Muscle layer of duodenum (tissue), 2 donors: ENCODE measurements around the gene COX7A2L.

ENCODE experiments used
- H3K27ac ChIP-seq: one replicate; pipeline ENCODE4 v1.7.0; 2013; ENCODE audit warnings: mild to moderate bottlenecking, low read length
- H3K27me3 ChIP-seq: one replicate; pipeline ENCODE4 v1.7.0; 2013; ENCODE audit warnings: low read depth, mild to moderate bottlenecking, control low read depth, low read length
- H3K36me3 ChIP-seq, 2 donors: one replicate each; pipeline ENCODE4 v1.7.0; 2013; ENCODE audit warnings: low read length in 2 of 2, control low read depth in 1 of 2, mild to moderate bottlenecking in 1 of 2; ENCODE audit not compliant: insufficient read depth in 2 of 2, control insufficient read depth in 1 of 2
- H3K4me1 ChIP-seq, 2 donors: one replicate each; pipeline ENCODE4 v1.7.0; 2013; ENCODE audit warnings: low read length in 2 of 2, mild to moderate bottlenecking in 2 of 2, control low read depth in 1 of 2, moderate library complexity in 1 of 2; ENCODE audit not compliant: insufficient read depth in 2 of 2, control insufficient read depth in 1 of 2
- H3K4me3 ChIP-seq, 2 donors: one replicate each; pipeline ENCODE4 v1.7.0; 2013; ENCODE audit warnings: low read length in 2 of 2, low read depth in 1 of 2, mild to moderate bottlenecking in 1 of 2
- H3K9me3 ChIP-seq, 2 donors: one replicate each; pipeline ENCODE4 v1.7.0; 2013; ENCODE audit warnings: low read length in 2 of 2, control low read depth in 1 of 2, mild to moderate bottlenecking in 1 of 2; ENCODE audit not compliant: control insufficient read depth in 1 of 2
- donor health status: healthy.

Gene COX7A2L

GRCh38 chr2:42327125-42327524, 33.9 kb downstream of the COX7A2L start:
- no peak overlapping the region for H3K27ac ChIP-seq
- H3K9me3 ChIP-seq = no peaks in the 10 kb centered on the region
- no peaks in the 10 kb centered on the region for H3K27me3 ChIP-seq
- H3K4me3 ChIP-seq = no peak overlapping the region
- H3K4me1 ChIP-seq = no peaks in the 10 kb centered on the region
- H3K36me3 ChIP-seq = peaks cover 34 to 36% of the 10 kb centered on the region in 2 donors

- H3K36me3 ChIP-seq = peaks cover 23 to 30% of the 10 kb centered on the region in 2 donors
- H3K27ac ChIP-seq = no peak overlapping the region
- H3K9me3 ChIP-seq = no peaks in the 10 kb centered on the region
- no peak overlapping the region for H3K4me3 ChIP-seq
- H3K4me1 ChIP-seq = no peaks in the 10 kb centered on the region
- H3K27me3 ChIP-seq = no peaks in the 10 kb centered on the region
These were observed 35.4 kb downstream of the COX7A2L start for GRCh38 chr2:42325609-42326008.

GRCh38 chr2:42324949-42325348, 36.1 kb downstream of the COX7A2L start:
- Histone ChIP-seq H3K4me3 (no peak overlapping the region), H3K36me3 (peaks cover 16 to 25% of the 10 kb centered on the region in 2 donors), H3K9me3 (no peaks in the 10 kb centered on the region), H3K27ac (no peak overlapping the region), H3K27me3 (no peaks in the 10 kb centered on the region), H3K4me1 (no peaks in the 10 kb centered on the region)

- Histone ChIP-seq H3K4me1 (no peaks in the 10 kb centered on the region), H3K4me3 (no peak overlapping the region), H3K9me3 (no peaks in the 10 kb centered on the region), H3K27ac (no peak overlapping the region), H3K36me3 (peaks cover 9 to 20% of the 10 kb centered on the region in 2 donors), H3K27me3 (no peaks in the 10 kb centered on the region)
These were observed 36.8 kb downstream of the COX7A2L start for GRCh38 chr2:42324244-42324643.

GRCh38 chr2:42321452-42322064, 39.5 kb downstream of the COX7A2L start:
- H3K4me1 ChIP-seq = no peaks in the 10 kb centered on the region
- H3K27me3 ChIP-seq = no peaks in the 10 kb centered on the region
- H3K4me3 ChIP-seq = no peak overlapping the region
- no peak overlapping the region for H3K27ac ChIP-seq
- peaks cover 5 to 33% of the 10 kb centered on the region in 2 donors for H3K36me3 ChIP-seq
- H3K9me3 ChIP-seq = no peaks in the 10 kb centered on the region

- peaks cover 15 to 27% of the 10 kb centered on the region in 2 donors for H3K36me3 ChIP-seq
- H3K4me3 ChIP-seq = no peak overlapping the region
- no peaks in the 10 kb centered on the region for H3K9me3 ChIP-seq
- H3K4me1 ChIP-seq = no peaks in the 10 kb centered on the region
- no peaks in the 10 kb centered on the region for H3K27me3 ChIP-seq
- no peak overlapping the region for H3K27ac ChIP-seq
These were observed 41.8 kb downstream of the COX7A2L start for GRCh38 chr2:42319265-42319664.

- peaks cover 15 to 27% of the 10 kb centered on the region in 2 donors for H3K36me3 ChIP-seq
- no peak overlapping the region for H3K27ac ChIP-seq
- H3K4me1 ChIP-seq = no peaks in the 10 kb centered on the region
- H3K9me3 ChIP-seq = no peaks in the 10 kb centered on the region
- H3K27me3 ChIP-seq = no peaks in the 10 kb centered on the region
- no peak overlapping the region for H3K4me3 ChIP-seq
These were observed 43.1 kb downstream of the COX7A2L start for GRCh38 chr2:42317945-42318344.

GRCh38 chr2:42317486-42317885, 43.5 kb downstream of the COX7A2L start:
- H3K4me3 ChIP-seq = no peak overlapping the region
- H3K27me3 ChIP-seq = no peaks in the 10 kb centered on the region
- no peaks in the 10 kb centered on the region for H3K9me3 ChIP-seq
- H3K36me3 ChIP-seq = peaks cover 15 to 27% of the 10 kb centered on the region in 2 donors
- no peak overlapping the region for H3K27ac ChIP-seq
- no peaks in the 10 kb centered on the region for H3K4me1 ChIP-seq

- H3K4me1 ChIP-seq = no peaks in the 10 kb centered on the region
- peaks cover 15 to 27% of the 10 kb centered on the region in 2 donors for H3K36me3 ChIP-seq
- no peaks in the 10 kb centered on the region for H3K27me3 ChIP-seq
- H3K9me3 ChIP-seq = no peaks in the 10 kb centered on the region
- no peak overlapping the region for H3K4me3 ChIP-seq
- no peak overlapping the region for H3K27ac ChIP-seq
These were observed 44.1 kb downstream of the COX7A2L start for GRCh38 chr2:42316910-42317309.

- H3K27me3 ChIP-seq = no peaks in the 10 kb centered on the region
- no peak overlapping the region for H3K27ac ChIP-seq
- H3K36me3 ChIP-seq = peaks cover 15 to 23% of the 10 kb centered on the region in 2 donors
- no peaks in the 10 kb centered on the region for H3K9me3 ChIP-seq
- H3K4me3 ChIP-seq = no peak overlapping the region
- no peaks in the 10 kb centered on the region for H3K4me1 ChIP-seq
These were observed 45.1 kb downstream of the COX7A2L start for GRCh38 chr2:42315844-42316470.

GRCh38 chr2:42314892-42315468, 46.0 kb downstream of the COX7A2L start:
- H3K27ac ChIP-seq = no peak overlapping the region
- H3K36me3 ChIP-seq = peaks cover 15 to 23% of the 10 kb centered on the region in 2 donors
- no peaks in the 10 kb centered on the region for H3K27me3 ChIP-seq
- no peak overlapping the region for H3K4me3 ChIP-seq
- H3K4me1 ChIP-seq = no peaks in the 10 kb centered on the region
- no peaks in the 10 kb centered on the region for H3K9me3 ChIP-seq
